Measurements from ENCODE around the gene VPS11.

DNA sequence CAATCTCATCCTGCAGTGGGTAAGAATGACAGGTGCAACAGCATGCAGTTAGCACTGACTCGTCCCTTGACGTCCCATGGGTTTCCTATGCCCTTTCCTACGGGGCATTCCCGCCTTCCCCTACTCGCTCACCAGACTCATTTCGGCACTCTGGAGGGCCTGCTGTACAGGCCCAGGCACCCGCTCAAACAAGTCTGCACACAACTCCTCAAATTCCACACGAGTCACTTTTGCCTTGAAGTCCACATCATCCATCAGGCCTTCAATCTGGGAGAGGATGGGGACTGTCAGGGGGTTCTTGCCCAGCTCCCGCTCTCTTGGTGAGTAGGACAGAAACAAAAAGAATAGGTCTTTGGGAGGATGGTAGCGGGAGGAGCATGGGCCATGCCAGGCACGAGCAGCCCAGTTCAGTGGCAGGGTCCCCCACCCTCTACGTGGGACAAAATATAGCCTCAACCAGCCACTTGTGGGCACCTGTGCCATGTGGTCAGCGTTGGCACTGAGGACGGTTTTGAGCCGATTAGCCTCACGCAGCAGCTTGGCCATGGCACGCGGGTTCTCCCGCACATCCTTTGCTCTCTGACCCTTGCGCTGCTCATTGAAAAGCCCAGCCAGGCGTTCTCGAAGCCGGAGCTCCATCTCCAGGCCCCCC, 15.3 kb upstream of the VPS11 start:
- TF ChIP-seq, protein P1, sequence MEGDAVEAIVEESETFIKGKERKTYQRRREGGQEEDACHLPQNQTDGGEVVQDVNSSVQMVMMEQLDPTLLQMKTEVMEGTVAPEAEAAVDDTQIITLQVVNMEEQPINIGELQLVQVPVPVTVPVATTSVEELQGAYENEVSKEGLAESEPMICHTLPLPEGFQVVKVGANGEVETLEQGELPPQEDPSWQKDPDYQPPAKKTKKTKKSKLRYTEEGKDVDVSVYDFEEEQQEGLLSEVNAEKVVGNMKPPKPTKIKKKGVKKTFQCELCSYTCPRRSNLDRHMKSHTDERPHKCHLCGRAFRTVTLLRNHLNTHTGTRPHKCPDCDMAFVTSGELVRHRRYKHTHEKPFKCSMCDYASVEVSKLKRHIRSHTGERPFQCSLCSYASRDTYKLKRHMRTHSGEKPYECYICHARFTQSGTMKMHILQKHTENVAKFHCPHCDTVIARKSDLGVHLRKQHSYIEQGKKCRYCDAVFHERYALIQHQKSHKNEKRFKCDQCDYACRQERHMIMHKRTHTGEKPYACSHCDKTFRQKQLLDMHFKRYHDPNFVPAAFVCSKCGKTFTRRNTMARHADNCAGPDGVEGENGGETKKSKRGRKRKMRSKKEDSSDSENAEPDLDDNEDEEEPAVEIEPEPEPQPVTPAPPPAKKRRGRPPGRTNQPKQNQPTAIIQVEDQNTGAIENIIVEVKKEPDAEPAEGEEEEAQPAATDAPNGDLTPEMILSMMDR (IDR thresholded peaks at IDR 0.05; ENCODE audit: low read length) = no peak
- TF ChIP-seq EZH2 (optimal IDR thresholded peaks at IDR 0.05; ENCODE audit: low read depth, low read length) (no peak), EZH2phosphoT487 (IDR thresholded peaks at IDR 0.05; ENCODE audit: low read length) (no peak)

All from MM.1S (cell line).